Stimulated activated CD4-positive, alpha-beta T cell treated with anti-CD3 and anti-CD28 coated beads, Interleukin-2, amount 100 ng/mL, for 4 hours (primary cell): ENCODE results near the gene RRP36.
A peak's percentile ranks its signal among the peaks of the same experiment; 100 is the strongest.
"Not testable (repeated sequence)": the region's sequence is repeated elsewhere in the genome, so short reads cannot be mapped to it uniquely, and the experiment has no call there.

Experiments
- DNase-seq: peaks from one replicate; pipeline ENCODE4 v3.0.0-alpha.2; 2020; ENCODE audit warnings: low read depth

The RRP36 gene, protein sequence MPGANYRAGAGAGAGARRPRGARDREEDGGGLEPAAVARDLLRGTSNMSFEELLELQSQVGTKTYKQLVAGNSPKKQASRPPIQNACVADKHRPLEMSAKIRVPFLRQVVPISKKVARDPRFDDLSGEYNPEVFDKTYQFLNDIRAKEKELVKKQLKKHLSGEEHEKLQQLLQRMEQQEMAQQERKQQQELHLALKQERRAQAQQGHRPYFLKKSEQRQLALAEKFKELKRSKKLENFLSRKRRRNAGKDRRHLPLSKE

DNA sequence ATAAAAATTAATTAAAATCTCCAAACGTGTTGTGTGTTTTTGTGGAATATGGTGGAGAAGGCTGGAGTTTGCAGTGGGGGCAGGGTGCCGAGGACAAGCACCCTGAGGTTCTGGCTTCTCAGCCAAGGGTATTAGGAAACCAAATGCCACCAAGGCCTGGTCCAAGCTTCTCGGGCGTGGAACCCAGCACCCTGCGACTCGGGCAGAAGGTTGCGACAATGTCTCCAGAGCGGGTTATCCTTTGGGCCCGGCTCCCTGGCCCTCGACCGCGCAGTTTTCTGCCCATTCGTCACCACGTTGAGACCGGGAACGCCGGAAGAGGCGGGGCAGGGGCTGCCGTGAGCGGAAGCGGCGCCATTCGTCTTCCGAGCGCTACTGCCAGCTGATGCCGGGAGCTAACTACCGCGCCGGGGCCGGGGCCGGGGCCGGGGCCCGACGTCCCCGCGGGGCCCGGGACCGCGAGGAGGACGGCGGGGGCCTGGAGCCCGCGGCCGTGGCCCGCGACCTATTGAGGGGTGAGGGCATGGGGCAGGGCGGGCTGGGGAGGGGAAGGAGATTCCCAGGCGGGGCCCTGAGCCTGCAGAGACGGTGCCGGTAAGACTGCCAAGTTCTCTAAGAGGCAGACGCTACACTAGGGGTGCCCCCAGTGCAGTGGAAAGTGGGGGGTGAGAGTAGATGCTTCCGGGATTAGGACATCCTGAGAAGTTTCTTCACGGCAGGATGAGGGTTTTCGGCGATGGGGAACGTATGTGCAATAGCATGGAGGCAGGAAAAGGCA is at the start of gene RRP36:
Gene RRP36, plus strand, starts transcription at position 354 of the 778 bp plus-strand sequence. Its CDS starts 32 bp downstream, at position 386.
- peak; percentile 54 for DNase-seq

DNA sequence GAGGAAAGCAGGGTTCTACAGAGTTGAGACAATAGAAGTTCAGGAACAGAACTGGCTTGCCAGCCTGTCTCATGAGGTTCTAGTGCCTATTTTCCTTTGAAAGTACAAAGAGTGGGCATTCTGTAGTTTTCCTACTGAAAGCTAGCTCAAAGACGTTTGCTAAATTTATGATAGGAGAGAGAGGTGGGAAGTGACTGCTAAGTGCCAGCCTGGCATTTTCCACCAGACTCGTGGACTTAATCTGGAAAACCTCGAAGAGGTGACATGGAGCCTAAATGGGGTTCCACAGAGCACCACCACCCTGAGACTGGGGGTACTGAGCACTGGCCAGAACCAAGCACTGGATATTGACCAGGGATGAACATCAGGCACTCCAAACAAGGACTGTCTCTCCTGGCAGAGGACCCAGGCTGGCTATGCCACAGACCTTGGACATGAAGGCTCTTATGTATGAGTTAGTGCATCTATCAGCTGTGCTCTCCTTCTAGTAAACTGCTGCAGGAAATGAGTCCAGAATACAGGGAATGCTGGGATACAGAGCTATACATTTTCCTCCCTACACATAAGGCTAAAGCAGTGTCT is 49.6 kb upstream of the RRP36 start:
- DNase-seq: no peak

DNA sequence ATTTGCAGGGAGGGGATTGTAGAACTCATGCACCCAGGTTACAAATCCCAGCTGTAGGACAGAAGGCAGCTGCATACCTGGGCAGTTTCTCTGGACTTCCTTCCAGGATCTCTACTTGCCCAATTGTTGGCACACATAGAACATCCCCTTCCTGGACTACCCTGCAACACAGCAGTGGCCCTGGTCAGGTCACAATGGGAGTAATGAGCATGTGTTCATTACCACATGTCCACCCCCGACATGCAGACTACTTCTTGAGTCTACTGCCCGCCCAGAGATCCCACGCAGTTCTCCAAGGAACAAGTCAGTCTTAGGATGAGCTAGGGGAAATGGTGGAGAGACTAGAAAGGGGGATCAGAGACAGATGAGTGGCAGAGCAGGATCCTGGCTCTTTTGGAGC is 47.5 kb upstream of the RRP36 start:
- DNase-seq: no peak

DNA sequence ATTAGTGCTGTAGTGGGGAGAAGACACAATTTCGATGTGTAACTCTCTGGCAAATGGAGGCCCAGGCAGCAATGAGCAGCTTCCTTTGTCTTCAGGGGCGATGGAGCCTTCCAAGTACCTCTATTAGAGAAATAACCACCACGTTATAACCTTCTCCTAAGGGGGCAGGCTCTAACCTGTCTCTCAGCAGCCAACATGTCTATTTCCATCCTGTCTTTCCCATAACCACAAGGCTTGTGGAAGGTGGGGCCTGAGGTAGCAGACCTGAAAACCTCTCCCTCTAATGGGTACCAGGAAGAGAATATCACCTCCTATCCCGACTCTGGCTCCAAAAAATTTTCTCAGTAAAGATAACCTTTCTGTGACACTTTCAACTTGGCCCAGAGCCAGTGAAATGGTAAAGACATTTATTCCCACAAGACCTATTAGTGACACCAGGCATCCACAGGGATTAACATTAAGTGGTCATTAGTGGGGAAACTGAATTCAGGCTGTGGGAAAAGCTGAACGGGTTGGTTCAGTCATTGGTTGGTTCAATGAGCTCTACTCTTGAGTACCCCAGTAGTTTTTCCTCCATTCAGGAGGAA is 46.4 kb upstream of the RRP36 start:
- DNase-seq: no peak

DNA sequence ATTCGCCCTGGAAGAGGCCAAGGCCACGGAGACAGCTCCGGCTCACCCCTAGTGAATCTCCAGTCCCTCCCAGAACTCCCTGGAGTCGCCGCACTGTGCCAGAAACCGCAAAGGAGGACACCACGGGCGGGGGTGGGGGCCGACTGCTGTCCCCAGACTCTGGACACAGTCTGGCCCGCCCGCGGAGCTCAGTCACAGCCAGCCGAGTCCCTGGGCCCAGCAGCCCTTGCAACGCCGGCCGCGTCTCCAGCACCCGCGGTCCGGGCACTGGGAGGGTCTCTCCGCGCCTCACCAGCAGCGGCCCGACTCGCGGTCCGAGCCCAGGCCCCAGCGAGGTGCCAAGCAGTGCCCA is 43.0 kb upstream of the RRP36 start:
- DNase-seq: no peak

DNA sequence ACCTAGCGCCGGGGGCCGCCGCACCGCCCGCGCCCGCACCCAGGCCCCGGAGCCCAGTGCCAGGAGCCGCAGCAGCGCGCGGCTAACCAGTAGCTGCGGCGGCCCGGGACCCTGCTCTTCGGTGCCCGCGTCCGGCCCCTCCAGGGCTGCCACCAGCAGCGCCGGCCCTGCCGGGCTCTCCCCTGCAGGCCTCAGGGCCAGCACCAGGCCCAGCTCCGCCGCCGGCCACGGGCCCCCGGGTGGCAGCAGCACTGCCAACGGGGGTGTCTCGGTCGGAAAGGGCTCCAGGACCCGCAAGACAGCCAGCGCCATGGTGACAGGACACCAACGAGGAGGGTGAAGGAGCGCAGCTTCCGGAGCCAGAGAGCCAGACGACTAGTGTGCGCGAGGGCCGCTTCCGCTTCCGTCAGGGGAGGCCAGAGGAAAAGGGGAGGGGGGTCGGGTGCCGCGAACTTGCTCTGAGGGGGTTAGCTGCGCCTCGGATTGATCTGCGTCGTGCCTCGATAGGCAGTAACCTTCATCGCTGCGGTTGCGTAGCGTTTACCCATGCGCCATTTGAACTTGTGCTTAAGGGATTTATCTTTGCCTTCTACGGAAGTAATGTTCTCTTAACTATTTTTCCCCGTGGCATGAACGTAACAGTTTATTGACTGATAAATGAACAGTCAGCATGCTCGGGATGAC is 42.4 kb upstream of the RRP36 start, which contains the start of gene PEX6:
Gene PEX6, minus strand, starts transcription at position 343 of the 684 bp plus-strand sequence. Its CDS starts 31 bp downstream, at position 312.
- DNase-seq: peak; percentile 87

DNA sequence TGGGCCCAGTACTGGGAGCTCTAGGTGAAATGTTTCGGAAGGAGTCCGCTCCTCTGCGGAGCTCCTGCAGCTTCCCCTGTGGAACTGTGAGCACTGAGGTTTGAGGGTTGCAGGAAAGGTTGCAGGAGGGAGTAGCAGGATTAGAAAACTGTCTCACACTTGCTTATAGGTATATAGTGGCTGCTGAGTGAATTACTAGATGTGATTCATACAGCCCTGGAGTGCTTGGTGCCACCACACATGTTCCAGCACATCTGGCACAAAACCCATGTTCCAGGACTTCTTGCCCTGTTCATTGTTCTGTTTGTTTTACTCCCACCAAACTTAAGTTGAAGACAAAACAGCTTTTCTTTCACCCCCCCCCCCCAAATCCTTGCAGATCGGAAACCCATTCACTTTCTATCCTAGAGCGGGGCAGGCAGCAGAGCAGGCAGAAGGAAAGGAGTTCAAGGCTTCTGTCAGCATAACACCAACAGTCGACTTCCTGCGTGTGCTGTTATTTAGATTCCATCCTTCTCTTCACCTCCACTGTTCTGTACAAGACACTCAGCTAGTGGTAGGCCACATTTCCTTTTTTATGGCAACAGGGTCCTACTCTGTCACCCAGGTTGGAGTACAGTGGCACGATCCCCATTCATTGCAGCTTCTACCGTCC is 41.8 kb upstream of the RRP36 start:
- DNase-seq: no peak

DNA sequence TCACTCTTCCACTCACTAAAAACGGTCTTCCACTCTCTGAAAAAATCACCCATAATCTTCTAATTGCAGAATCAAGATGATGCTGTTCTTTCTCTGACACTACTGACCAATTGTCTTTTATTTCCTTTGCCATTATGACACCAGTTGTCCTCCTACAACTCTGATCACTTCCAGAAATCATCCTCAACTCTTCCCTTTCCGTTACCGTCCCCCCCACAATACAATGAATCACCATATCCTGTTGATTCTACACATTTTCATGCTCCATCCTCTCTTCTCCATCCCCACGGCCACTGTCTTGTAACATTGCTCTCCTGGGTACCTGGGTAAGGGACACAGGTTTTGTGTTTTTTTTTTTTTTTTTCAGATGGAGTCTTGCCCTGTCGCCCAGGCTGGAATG is 39.6 kb upstream of the RRP36 start:
- no peak for DNase-seq

DNA sequence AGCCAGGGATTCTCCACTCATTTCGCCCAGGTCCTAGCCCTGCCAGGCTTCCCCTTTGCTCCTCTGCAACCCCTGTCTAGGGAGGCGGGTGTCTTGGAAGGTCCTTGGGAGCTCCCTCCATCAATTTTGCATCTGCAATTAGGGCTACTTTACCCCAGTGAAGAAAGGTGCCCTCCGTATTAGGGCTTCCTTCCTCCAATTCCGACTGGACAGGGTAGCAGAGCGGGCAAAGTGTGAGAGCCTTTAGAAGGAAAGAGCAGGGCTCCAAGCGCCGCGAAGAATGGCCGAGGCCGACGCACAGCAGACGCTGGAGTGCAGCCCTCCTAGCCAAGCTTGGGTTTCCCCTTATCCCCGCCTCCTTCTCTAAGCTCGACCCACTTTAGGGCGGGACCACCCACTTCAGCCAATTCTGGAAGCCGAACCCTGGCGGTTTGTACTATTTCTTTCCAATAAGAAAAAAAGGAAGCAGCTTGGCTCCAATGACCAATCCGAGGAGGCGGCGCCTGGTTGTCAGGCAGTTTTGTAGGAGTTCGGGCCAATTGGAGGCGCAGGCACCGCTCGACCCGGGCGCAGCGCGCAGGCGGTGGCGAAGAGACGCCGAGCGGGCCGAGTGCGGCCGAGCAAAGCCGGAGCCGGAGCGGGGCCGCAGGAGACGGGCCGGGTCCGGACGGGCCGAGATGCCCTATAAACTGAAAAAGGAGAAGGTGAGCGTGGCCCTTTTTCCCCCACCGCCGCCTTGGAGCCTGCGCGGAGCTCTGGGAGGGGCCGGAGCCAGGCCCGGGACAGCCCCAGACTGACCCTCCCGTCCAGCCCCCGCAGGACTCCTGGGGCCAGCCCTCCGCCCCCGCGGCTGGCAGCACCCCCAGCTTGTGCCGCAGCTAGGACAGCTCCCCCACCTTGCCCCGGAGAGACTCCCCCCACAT is 37.2 kb upstream of the RRP36 start, which contains the start of gene PPP2R5D:
Gene PPP2R5D, plus strand, starts transcription at position 570 of the 923 bp plus-strand sequence. Its CDS starts 108 bp downstream, at position 678.
- peak; percentile 96 for DNase-seq

DNA sequence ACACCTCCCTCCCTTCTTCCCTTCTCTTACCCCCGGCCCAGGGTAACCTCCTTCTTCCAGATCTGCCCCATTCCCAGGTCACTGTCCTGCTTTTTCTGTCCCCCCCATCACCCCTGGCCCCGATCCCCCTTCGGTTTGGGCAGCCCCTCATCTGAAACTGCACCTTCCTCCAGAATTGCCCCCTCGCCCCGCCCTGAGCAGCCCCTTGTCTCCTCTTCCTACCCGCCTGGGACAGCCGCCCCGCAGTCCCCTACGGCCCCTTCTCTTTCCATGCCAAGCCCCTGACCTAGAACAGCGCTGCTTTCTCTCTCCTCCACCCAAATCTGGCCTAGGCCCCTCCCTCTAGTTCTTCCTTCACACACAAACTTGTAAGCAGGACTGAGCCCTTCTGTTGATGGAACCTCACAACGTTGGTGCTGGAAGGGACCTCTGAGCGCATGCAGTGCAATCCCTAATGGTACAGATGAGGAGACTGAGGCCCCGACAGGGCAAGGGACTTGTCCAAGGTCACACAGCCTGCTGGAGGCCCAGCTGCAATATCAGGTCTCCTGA is 36.4 kb upstream of the RRP36 start:
- DNase-seq: no peak

DNA sequence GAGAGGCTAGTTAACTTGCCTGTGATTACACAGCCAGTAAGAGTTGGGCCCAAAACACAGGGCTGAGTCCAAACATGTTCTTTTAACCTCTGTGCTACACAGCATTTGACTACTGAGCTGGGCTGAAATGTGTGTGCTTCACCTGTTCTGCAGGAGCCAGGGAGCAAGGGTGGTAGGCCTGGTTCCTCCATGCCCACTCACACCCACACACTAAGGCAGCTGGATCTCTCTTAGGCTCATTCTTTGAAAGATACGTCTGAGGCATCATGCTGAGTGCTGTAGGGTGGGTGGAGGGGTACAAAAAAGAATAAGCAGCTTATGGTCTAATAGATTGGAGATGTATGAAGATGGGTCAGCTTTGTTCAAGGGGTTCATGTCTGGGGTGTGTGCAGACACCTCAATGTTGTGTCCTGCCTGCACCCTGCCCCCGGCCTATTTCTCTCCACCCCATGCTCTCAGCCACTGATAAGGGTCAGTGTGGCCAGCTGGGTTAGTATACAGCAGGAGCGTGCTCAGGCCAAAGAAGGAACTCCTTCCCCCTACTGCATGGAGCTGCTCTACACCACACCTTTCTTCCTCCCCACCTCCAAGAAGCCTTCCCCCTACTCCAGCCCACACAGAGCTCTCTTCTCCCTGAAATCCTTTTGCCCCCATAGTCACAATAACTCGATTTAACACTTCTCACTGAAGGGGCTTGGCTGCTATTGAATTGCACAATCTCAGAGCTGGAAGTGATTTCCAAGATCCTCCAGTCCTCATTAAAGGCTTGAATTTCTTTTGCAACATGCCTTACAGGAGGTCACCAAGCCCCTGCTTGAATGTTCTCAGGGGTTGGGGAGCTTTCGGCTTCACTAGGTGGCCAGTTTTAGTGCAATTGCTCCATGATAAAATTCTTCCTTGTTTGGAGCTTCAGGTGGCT is 33.6 kb upstream of the RRP36 start:
- DNase-seq: no peak

DNA sequence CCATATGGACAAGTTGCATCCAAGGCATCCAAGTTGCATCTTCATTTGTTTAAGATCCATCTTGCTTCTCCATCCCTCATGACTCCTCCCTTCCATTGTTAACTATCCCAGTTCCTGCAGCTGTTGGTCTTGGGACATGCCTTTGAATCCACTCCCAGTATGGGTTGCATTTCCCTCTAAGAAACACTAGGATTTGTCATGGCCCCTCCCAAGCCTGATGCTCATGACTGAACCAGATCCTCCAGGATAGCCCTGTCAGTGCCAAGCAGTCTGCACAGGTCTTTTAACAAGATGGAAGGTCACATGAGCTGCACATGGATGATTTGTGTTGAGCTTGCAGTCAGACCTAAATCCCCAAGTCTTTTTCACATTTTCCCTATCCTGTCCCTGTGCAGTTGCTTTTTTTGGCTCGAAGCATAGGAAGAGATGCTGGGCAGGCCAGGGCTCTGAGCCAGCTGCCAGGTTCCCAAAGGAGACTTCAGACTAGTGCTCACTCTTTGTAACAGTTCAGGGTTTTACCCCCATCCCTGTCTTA is 32.9 kb upstream of the RRP36 start:
- DNase-seq: no peak

DNA sequence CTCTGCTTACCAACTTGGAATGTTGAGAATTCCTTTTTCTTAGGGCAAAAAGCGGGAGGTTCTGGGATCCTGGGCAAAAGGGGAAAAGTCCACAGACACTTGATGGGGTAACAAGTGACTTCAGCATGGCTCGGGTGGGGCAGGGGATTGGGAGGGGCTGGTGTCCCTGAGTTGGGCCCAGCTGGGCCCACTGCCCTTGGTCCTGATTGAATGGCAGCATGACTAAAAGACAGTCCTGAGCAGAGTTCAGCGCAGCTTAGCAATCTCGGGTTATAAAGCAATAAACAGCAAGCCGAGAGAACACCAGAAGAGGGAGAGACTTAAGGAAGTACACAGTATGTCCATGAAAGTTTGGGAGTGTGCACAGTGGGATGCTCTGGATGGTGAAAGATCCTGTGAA is 31.5 kb upstream of the RRP36 start:
- no peak for DNase-seq

DNA sequence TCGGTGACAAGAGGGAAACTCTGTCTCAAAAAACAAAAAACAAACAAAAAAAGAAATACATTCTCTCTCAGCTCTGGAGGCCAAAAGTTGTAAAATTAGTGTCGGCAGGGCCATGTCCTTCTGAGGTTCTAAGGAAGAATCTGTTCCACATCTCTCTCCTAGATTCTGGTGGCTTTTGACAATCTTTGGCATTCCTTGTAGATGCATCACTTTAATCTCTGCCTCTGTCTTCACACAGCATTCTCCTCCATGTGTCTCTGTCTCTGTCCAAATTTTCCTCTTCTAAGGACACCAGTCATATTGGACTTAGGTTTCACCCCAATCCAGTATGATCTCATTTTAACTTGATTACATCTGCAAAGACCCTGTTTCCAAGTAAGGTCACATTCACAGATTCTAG is 28.0 kb upstream of the RRP36 start:
- DNase-seq: no peak

DNA sequence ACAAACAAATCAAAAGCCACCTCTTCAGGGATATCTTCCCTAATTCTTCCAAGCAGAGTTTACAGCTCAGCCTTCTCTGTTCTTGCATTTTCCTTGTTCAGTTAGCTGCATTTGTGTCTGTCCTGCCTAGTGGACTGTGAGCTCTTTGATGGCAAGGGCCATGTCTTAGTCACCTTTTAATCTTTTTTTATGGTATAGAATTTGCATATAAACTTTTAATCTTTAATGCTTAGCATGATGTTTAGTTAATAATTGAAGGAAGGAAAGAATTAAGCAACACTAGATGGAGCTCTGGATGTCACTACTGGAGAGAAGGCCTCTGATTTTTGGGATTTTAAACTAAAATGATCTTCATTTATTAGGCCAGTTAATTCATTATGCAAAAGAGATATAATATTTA is 24.9 kb upstream of the RRP36 start:
- no peak for DNase-seq

DNA sequence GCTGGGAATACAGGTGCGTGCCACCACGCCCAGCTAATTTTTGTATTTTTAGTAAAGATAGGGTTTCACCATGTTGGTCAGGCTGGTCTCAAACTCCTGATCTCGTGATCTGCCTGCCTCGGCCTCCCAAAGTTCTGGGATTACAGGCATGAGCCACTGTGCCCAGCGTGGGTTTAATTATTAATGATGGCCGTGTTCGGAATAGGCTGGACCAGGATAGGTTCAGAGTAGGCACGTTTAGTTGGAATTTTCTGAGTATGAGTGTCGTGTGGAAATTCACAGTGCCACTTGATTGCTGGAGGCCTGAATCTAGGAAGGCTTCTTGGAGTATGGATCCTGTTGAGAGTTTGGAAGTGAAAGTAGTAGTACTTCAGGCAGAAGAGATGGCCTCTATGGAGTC is 23.2 kb upstream of the RRP36 start:
- DNase-seq: not testable (repeated sequence)

DNA sequence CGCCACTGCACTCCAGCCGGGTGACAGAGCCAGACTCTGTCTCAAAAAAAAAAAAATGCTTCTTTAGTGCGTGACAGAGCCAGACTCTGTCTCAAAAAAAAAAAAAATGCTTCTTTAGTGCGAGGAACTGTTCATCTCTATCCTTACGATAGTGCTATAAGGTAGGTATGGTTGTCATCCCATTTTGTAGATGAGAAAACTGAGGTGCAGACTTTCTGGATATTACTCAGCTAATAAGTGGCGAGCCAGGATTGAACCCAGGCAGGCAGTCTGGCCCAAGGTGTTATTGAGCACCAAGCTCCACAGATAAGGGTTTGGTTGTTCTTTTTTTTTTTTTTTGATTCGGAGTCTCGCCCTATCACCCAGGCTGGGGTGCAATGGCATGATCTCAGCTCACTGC is 19.6 kb upstream of the RRP36 start:
- DNase-seq: no peak

DNA sequence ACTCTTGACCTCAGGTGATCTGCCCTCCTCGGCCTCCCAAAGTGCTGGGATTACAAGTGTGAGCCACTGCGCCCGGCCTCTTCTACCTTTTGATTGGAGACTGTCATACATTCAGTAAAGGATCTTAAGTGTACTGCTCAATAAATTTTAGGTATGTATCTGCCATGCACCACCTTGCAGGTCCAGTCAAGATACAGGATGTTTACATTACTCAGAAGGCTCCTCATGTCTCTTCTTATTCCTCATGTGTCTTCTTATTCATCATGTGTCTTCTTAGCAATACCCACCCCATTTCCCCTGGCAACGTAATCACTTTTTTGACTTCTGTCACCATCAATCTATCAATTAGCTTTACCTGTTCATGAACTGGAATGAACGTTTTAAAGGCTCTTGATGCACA is 15.6 kb upstream of the RRP36 start:
- no peak for DNase-seq

DNA sequence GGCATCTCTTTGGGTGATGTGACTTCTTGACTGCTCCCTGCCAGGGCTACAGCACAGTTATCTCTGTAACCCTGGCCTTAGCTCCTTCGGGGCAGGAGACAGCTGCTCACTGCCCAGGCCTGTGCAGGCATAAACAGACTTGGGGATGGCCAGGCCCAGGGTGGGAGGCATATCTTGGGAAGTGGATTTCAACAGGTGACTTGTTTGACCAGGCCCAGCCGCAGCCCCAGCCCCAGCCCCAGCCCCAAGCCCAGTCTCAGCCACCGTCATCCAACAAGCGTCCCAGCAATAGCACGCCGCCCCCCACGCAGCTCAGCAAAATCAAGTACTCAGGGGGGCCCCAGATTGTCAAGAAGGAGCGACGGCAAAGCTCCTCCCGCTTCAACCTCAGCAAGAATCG is 15.2 kb upstream of the RRP36 start:
- DNase-seq: no peak
